Right lobe of liver (tissue), 4 donors: Measurements from ENCODE around the gene TRAPPC2.

Experiments used
- POLR2A ChIP-seq: fragments of 450-650 bp; IDR thresholded peaks from one replicate; pipeline ENCODE4 v1.6.1; 2017; ENCODE audit warnings: antibody characterized with exemption, mild to moderate bottlenecking
- TF ChIP-seq, protein P1 (sequence below), 4 donors: fragments of 200-600 bp in 3 of 4; fragments of 450-650 bp in 1 of 4; IDR thresholded peaks; one replicate each; pipeline versions ENCODE4 v1.5.1 to v1.8.0; 2016 to 2022; ENCODE audit warnings: antibody characterized with exemption in 4 of 4, mild to moderate bottlenecking in 2 of 4
- donor health status: DM: no; HTN: no; CAD: no.
- donor health status: DM: no; HTN: no; CAD: no.
- donor health status: DM: no; HTN: yes; CAD: no.

DNA sequence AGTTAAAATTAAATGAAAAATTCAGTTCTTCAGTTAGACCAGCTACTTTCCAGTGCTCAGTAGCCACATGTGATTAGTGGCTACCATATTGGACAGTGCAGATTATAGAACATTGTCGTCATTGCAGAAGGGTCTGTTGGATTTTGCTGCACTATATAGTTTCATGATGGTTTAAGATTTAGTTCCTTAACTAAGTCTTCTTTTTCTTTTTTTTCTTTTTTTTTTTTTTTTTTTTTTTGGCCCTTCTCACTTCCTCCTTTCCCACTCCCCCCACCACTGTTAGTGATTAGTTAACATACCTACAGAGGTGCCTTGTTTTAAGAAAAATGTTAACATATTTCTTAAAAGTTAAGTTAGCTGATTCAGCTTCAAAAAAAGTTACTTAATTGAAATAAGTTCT is 36.4 kb downstream of the TRAPPC2 start:
- TF ChIP-seq, protein P1, sequence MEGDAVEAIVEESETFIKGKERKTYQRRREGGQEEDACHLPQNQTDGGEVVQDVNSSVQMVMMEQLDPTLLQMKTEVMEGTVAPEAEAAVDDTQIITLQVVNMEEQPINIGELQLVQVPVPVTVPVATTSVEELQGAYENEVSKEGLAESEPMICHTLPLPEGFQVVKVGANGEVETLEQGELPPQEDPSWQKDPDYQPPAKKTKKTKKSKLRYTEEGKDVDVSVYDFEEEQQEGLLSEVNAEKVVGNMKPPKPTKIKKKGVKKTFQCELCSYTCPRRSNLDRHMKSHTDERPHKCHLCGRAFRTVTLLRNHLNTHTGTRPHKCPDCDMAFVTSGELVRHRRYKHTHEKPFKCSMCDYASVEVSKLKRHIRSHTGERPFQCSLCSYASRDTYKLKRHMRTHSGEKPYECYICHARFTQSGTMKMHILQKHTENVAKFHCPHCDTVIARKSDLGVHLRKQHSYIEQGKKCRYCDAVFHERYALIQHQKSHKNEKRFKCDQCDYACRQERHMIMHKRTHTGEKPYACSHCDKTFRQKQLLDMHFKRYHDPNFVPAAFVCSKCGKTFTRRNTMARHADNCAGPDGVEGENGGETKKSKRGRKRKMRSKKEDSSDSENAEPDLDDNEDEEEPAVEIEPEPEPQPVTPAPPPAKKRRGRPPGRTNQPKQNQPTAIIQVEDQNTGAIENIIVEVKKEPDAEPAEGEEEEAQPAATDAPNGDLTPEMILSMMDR (IDR thresholded peaks at IDR 0.05): no peak
- no peak for TF ChIP-seq POLR2A
